ENCODE data around the gene EML6. TPM values are rescaled to one million over a fixed set of nuclear protein-coding genes. Genes with fewer than 3 reads are reported as not detected.
A peak's percentile ranks its signal among the peaks of the same experiment; 100 is the strongest.

The EML6 gene
- total and polyA plus RNA-seq, 2 donors (not counting 1 experiment from before 2014, with no cell fraction given) = 0.34 to 1.3 TPM

DNA sequence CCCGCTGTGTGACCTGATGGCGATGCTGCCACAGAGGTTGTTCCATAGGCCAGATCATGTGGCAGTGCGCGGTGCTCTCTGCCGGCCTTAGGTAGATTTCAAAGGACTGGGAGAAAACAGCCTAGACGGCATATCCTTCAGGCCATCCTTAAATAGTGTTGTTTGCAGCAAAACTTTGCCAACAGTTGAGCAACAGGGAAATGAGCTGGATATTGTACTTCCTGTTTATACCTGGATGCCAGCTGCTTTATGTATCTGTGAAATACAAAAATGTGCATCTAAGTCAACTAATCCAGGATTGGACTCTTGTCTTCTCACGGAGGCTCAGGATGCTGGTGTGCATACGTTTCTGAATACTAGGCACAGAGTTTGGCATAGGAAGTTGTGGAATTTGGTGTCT is 107.1 kb downstream of the EML6 start:
- TF ChIP-seq, protein P1, sequence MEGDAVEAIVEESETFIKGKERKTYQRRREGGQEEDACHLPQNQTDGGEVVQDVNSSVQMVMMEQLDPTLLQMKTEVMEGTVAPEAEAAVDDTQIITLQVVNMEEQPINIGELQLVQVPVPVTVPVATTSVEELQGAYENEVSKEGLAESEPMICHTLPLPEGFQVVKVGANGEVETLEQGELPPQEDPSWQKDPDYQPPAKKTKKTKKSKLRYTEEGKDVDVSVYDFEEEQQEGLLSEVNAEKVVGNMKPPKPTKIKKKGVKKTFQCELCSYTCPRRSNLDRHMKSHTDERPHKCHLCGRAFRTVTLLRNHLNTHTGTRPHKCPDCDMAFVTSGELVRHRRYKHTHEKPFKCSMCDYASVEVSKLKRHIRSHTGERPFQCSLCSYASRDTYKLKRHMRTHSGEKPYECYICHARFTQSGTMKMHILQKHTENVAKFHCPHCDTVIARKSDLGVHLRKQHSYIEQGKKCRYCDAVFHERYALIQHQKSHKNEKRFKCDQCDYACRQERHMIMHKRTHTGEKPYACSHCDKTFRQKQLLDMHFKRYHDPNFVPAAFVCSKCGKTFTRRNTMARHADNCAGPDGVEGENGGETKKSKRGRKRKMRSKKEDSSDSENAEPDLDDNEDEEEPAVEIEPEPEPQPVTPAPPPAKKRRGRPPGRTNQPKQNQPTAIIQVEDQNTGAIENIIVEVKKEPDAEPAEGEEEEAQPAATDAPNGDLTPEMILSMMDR (conservative IDR thresholded peaks at IDR 0.05 in 1 of 2, IDR thresholded peaks at IDR 0.05 in 1 of 2; ENCODE audit: low read depth in 1 of 2, low read length in 2 of 2) = no peak
- TF ChIP-seq EZH2 (IDR thresholded peaks at IDR 0.05; ENCODE audit: low read length, missing control alignments) = no peak
- Histone ChIP-seq H3K9me3 (ENCODE audit: control insufficient read depth, insufficient read depth, low read depth, low read length) (no peaks in the 10 kb centered on the region), H4K20me1 (ENCODE audit: control insufficient read depth, extremely low read depth, insufficient read depth, low read length) (no peaks in the 10 kb centered on the region), H3K27me3 (ENCODE audit: control insufficient read depth, insufficient read depth, low read length) (peaks cover 3% of the 10 kb centered on the region), H3K27ac (ENCODE audit: insufficient read depth, low read length) (no peak overlapping the region), H3K4me1 (ENCODE audit: control insufficient read depth, extremely low read depth, insufficient read depth, low read length) (no peaks in the 10 kb centered on the region), H3K4me3 (replicated peaks in 1 of 4; ENCODE audit: control extremely low read depth in 1 of 4, insufficient read depth in 1 of 4, low read depth in 3 of 4, low read length in 4 of 4) (no peak overlapping the region), H3K9ac (ENCODE audit: insufficient read depth, low read length) (no peak overlapping the region), H3K79me2 (ENCODE audit: control insufficient read depth, insufficient read depth, low read length) (no peaks in the 10 kb centered on the region), H3K36me3 (ENCODE audit: control insufficient read depth, insufficient read depth, low read length) (no peaks in the 10 kb centered on the region), H2AFZ (ENCODE audit: low read length) (no peak overlapping the region), H3K4me2 (ENCODE audit: extremely low read depth, insufficient read depth, low read length) (no peak overlapping the region)
- no peak for DNase-seq (ENCODE audit: low read depth in 2 of 2)

DNA sequence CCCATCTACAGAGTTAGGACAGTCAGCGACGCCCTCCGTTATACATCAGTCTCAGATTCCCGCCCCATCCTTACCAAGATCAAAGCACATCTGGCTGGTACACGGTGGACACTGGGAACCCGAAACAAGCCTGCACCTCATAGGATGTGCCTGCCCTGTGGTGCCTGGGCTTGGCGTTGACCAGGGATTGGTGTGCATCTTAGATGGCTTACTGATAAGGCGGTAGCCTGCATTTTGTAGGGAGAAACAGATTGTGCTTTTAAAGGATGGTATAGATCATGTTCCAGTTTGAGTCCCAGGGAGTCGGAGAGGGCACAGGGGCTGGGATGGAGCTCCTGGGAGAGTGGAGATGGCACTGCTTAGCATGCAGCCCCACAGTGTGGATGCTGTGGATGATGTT is 108.0 kb downstream of the EML6 start:
- no peaks in the 10 kb centered on the region for H4K20me1 ChIP-seq (ENCODE audit: control insufficient read depth, extremely low read depth, insufficient read depth, low read length)

DNA sequence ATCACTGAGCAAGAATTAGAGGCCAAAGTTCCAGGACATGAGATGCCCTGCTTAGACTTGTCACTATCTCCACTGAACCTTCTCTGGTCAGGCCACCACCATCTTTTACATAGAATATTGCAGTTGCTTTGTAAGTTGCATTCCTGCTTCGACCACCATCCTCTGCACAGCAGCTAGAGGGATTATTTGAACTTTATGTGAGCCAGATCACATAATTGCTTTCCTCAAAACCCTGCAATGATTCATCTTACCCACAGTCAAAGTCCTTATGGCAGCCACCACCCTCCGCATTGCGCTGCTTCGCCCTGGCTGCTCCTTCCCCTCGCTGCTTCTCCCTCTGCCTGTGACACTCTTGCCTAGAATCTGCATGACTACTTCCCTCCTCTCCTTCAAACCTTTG is 111.3 kb downstream of the EML6 start:
- Histone ChIP-seq H3K4me3 (replicated peaks in 1 of 4; ENCODE audit: control extremely low read depth in 1 of 4, insufficient read depth in 1 of 4, low read depth in 3 of 4, low read length in 4 of 4) (no peak overlapping the region), H3K9me3 (ENCODE audit: control insufficient read depth, insufficient read depth, low read depth, low read length) (no peaks in the 10 kb centered on the region), H3K9ac (ENCODE audit: insufficient read depth, low read length) (no peak overlapping the region), H3K36me3 (ENCODE audit: control insufficient read depth, insufficient read depth, low read length) (no peaks in the 10 kb centered on the region), H2AFZ (ENCODE audit: low read length) (no peak overlapping the region), H4K20me1 (ENCODE audit: control insufficient read depth, extremely low read depth, insufficient read depth, low read length) (no peaks in the 10 kb centered on the region), H3K27me3 (ENCODE audit: control insufficient read depth, insufficient read depth, low read length) (no peaks in the 10 kb centered on the region), H3K4me1 (ENCODE audit: control insufficient read depth, extremely low read depth, insufficient read depth, low read length) (no peaks in the 10 kb centered on the region), H3K27ac (ENCODE audit: insufficient read depth, low read length) (no peak overlapping the region), H3K79me2 (ENCODE audit: control insufficient read depth, insufficient read depth, low read length) (no peaks in the 10 kb centered on the region), H3K4me2 (ENCODE audit: extremely low read depth, insufficient read depth, low read length) (no peak overlapping the region)
- DNase-seq (ENCODE audit: low read depth in 2 of 2) = peak in 1 of 2 donors; percentile 7
- TF ChIP-seq, protein P1 (conservative IDR thresholded peaks at IDR 0.05 in 1 of 2, IDR thresholded peaks at IDR 0.05 in 1 of 2; ENCODE audit: low read depth in 1 of 2, low read length in 2 of 2) = no peak
- TF ChIP-seq EZH2 (IDR thresholded peaks at IDR 0.05; ENCODE audit: low read length, missing control alignments) = no peak

More for the DNA sequence above, 108.0 kb downstream of the EML6 start:
- TF ChIP-seq, protein P1 (conservative IDR thresholded peaks at IDR 0.05 in 1 of 2, IDR thresholded peaks at IDR 0.05 in 1 of 2; ENCODE audit: low read depth in 1 of 2, low read length in 2 of 2) = no peak
- TF ChIP-seq EZH2 (IDR thresholded peaks at IDR 0.05; ENCODE audit: low read length, missing control alignments) = no peak
- Histone ChIP-seq H3K9ac (ENCODE audit: insufficient read depth, low read length) (no peak overlapping the region), H3K4me3 (replicated peaks in 1 of 4; ENCODE audit: control extremely low read depth in 1 of 4, insufficient read depth in 1 of 4, low read depth in 3 of 4, low read length in 4 of 4) (no peak overlapping the region), H3K36me3 (ENCODE audit: control insufficient read depth, insufficient read depth, low read length) (no peaks in the 10 kb centered on the region), H3K4me2 (ENCODE audit: extremely low read depth, insufficient read depth, low read length) (no peak overlapping the region), H3K27ac (ENCODE audit: insufficient read depth, low read length) (no peak overlapping the region), H3K4me1 (ENCODE audit: control insufficient read depth, extremely low read depth, insufficient read depth, low read length) (no peaks in the 10 kb centered on the region), H3K79me2 (ENCODE audit: control insufficient read depth, insufficient read depth, low read length) (no peaks in the 10 kb centered on the region), H3K27me3 (ENCODE audit: control insufficient read depth, insufficient read depth, low read length) (no peaks in the 10 kb centered on the region), H2AFZ (ENCODE audit: low read length) (no peak overlapping the region), H3K9me3 (ENCODE audit: control insufficient read depth, insufficient read depth, low read depth, low read length) (no peaks in the 10 kb centered on the region)
- no peak for DNase-seq (ENCODE audit: low read depth in 2 of 2)

Measured in fibroblast of lung (primary cell).